ENCODE data around the gene ITM2B. TPM values are rescaled to one million over a fixed set of nuclear protein-coding genes. Genes with fewer than 3 reads are reported as not detected.

Gene ITM2B
- total and polyA plus RNA-seq, 2 experiments from 2014 or later: 139 to 318 TPM

DNA sequence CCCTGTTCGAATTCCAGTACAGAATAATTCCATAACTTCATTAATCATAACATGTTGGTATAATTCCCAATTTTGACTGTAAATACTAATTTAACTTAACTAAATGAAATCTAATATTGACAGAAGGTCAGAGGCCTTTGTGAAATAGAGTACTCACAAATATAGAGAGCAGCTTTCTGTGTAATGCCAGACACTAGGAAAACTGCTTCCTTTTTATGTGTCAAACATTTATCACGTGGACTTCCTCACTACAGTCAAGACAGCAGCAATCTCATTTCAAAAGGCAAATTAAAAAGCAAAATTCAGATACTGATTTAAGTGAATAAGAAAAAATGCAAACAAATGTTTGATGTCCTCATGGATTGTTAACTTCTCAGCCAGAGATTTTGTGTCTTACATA, 13.1 kb downstream of the ITM2B start:
- DNase-seq (ENCODE audit: low spot score) (no peak), ATAC-seq (no peak)
- H3K36me3 Mint-ChIP-seq (ENCODE audit: low read depth): no peaks in the 10 kb centered on the region
- no peak overlapping the region for H2AFZ ChIP-seq
- TF ChIP-seq, protein P1, sequence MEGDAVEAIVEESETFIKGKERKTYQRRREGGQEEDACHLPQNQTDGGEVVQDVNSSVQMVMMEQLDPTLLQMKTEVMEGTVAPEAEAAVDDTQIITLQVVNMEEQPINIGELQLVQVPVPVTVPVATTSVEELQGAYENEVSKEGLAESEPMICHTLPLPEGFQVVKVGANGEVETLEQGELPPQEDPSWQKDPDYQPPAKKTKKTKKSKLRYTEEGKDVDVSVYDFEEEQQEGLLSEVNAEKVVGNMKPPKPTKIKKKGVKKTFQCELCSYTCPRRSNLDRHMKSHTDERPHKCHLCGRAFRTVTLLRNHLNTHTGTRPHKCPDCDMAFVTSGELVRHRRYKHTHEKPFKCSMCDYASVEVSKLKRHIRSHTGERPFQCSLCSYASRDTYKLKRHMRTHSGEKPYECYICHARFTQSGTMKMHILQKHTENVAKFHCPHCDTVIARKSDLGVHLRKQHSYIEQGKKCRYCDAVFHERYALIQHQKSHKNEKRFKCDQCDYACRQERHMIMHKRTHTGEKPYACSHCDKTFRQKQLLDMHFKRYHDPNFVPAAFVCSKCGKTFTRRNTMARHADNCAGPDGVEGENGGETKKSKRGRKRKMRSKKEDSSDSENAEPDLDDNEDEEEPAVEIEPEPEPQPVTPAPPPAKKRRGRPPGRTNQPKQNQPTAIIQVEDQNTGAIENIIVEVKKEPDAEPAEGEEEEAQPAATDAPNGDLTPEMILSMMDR (conservative IDR thresholded peaks at IDR 0.05; ENCODE audit: low read depth in 2 of 2): no peak
- peaks cover 99% of the 10 kb centered on the region for H3K79me2 ChIP-seq (replicated peaks; ENCODE audit: insufficient read depth)
- no peaks in the 10 kb centered on the region for H3K9me2 ChIP-seq (ENCODE audit: insufficient read depth)
- H3K27me3 ChIP-seq (ENCODE audit: insufficient read depth): no peaks in the 10 kb centered on the region
- H4K20me1 ChIP-seq (replicated peaks; ENCODE audit: insufficient read depth): peaks cover 3% of the 10 kb centered on the region
- H3K4me1 ChIP-seq (ENCODE audit: insufficient read depth): no peaks in the 10 kb centered on the region
- H3K27me3 Mint-ChIP-seq (ENCODE audit: insufficient read depth, low read depth, poor library complexity): no peaks in the 10 kb centered on the region
- no peak overlapping the region for H3K27ac ChIP-seq (ENCODE audit: low read depth)
- H3F3A ChIP-seq (replicated peaks; ENCODE audit: low read depth): no peaks in the 10 kb centered on the region
- no peak overlapping the region for H3K4me3 ChIP-seq
- H3K4me2 ChIP-seq: no peak overlapping the region
- H3K9me3 Mint-ChIP-seq: no peaks in the 10 kb centered on the region
- no peaks in the 10 kb centered on the region for H3K4me1 Mint-ChIP-seq
- no peak overlapping the region for H3K4me3 Mint-ChIP-seq
- H3K36me3 ChIP-seq (ENCODE audit: insufficient read depth): no peaks in the 10 kb centered on the region; the same call in 1 of the 2 replicates
- no peak overlapping the region for H3K27ac Mint-ChIP-seq

DNA sequence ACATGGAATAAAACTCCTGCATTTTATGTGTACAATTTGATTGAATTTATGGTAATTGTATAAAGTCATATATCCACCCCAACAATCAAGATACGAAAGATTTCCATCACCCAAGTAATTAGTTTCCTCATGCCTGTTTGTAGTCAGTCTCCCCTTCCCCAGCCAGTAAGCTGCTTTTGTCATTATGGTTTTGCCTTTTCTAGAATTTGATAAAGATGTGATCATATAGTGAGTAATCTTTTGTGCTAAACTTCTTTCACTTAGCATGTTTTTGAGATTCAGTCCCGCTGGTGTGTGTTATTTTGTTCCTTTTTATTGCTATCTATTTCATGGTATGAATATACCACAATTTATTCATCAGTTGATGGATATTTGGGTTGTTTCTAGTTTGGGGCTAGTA, 16.0 kb downstream of the ITM2B start:
- Mint-ChIP-seq H3K4me1 (no peaks in the 10 kb centered on the region), H3K9me3 (no peaks in the 10 kb centered on the region), H3K27me3 (ENCODE audit: insufficient read depth, low read depth, poor library complexity) (no peaks in the 10 kb centered on the region), H3K27ac (no peak overlapping the region), H3K36me3 (ENCODE audit: low read depth) (no peaks in the 10 kb centered on the region), H3K4me3 (no peak overlapping the region)
- no peak overlapping the region for H2AFZ ChIP-seq
- no peaks in the 10 kb centered on the region for H3K27me3 ChIP-seq (ENCODE audit: insufficient read depth)
- ATAC-seq: no peak
- peaks cover 90% of the 10 kb centered on the region for H3K79me2 ChIP-seq (replicated peaks; ENCODE audit: insufficient read depth)
- no peak for DNase-seq (ENCODE audit: low spot score)
- no peaks in the 10 kb centered on the region for H3K4me1 ChIP-seq (ENCODE audit: insufficient read depth)
- H3K36me3 ChIP-seq (ENCODE audit: insufficient read depth): no peaks in the 10 kb centered on the region; the same call in 1 of the 2 replicates
- no peak overlapping the region for H3K27ac ChIP-seq (ENCODE audit: low read depth)
- H4K20me1 ChIP-seq (replicated peaks; ENCODE audit: insufficient read depth): peaks cover 7% of the 10 kb centered on the region
- no peaks in the 10 kb centered on the region for H3K9me2 ChIP-seq (ENCODE audit: insufficient read depth)
- H3K4me3 ChIP-seq: no peak overlapping the region
- H3F3A ChIP-seq (replicated peaks; ENCODE audit: low read depth): no peaks in the 10 kb centered on the region
- no peak overlapping the region for H3K4me2 ChIP-seq
- TF ChIP-seq STAT1 (IDR thresholded peaks at IDR 0.05; ENCODE audit: unreplicated experiment) (no peak), ZNF114 (CRISPR knock-in tag; IDR thresholded peaks at IDR 0.05) (no peak), JUNB (IDR thresholded peaks at IDR 0.05; ENCODE audit: unreplicated experiment) (no peak), POLR2AphosphoS5 (IDR thresholded peaks at IDR 0.05; ENCODE audit: low read depth) (no peak), CREB1 (CRISPR knock-in tag; IDR thresholded peaks at IDR 0.05; ENCODE audit: low read depth) (no peak), EZH2phosphoT487 (IDR thresholded peaks at IDR 0.05; ENCODE audit: unreplicated experiment) (no peak)
- TF ChIP-seq, protein P2, sequence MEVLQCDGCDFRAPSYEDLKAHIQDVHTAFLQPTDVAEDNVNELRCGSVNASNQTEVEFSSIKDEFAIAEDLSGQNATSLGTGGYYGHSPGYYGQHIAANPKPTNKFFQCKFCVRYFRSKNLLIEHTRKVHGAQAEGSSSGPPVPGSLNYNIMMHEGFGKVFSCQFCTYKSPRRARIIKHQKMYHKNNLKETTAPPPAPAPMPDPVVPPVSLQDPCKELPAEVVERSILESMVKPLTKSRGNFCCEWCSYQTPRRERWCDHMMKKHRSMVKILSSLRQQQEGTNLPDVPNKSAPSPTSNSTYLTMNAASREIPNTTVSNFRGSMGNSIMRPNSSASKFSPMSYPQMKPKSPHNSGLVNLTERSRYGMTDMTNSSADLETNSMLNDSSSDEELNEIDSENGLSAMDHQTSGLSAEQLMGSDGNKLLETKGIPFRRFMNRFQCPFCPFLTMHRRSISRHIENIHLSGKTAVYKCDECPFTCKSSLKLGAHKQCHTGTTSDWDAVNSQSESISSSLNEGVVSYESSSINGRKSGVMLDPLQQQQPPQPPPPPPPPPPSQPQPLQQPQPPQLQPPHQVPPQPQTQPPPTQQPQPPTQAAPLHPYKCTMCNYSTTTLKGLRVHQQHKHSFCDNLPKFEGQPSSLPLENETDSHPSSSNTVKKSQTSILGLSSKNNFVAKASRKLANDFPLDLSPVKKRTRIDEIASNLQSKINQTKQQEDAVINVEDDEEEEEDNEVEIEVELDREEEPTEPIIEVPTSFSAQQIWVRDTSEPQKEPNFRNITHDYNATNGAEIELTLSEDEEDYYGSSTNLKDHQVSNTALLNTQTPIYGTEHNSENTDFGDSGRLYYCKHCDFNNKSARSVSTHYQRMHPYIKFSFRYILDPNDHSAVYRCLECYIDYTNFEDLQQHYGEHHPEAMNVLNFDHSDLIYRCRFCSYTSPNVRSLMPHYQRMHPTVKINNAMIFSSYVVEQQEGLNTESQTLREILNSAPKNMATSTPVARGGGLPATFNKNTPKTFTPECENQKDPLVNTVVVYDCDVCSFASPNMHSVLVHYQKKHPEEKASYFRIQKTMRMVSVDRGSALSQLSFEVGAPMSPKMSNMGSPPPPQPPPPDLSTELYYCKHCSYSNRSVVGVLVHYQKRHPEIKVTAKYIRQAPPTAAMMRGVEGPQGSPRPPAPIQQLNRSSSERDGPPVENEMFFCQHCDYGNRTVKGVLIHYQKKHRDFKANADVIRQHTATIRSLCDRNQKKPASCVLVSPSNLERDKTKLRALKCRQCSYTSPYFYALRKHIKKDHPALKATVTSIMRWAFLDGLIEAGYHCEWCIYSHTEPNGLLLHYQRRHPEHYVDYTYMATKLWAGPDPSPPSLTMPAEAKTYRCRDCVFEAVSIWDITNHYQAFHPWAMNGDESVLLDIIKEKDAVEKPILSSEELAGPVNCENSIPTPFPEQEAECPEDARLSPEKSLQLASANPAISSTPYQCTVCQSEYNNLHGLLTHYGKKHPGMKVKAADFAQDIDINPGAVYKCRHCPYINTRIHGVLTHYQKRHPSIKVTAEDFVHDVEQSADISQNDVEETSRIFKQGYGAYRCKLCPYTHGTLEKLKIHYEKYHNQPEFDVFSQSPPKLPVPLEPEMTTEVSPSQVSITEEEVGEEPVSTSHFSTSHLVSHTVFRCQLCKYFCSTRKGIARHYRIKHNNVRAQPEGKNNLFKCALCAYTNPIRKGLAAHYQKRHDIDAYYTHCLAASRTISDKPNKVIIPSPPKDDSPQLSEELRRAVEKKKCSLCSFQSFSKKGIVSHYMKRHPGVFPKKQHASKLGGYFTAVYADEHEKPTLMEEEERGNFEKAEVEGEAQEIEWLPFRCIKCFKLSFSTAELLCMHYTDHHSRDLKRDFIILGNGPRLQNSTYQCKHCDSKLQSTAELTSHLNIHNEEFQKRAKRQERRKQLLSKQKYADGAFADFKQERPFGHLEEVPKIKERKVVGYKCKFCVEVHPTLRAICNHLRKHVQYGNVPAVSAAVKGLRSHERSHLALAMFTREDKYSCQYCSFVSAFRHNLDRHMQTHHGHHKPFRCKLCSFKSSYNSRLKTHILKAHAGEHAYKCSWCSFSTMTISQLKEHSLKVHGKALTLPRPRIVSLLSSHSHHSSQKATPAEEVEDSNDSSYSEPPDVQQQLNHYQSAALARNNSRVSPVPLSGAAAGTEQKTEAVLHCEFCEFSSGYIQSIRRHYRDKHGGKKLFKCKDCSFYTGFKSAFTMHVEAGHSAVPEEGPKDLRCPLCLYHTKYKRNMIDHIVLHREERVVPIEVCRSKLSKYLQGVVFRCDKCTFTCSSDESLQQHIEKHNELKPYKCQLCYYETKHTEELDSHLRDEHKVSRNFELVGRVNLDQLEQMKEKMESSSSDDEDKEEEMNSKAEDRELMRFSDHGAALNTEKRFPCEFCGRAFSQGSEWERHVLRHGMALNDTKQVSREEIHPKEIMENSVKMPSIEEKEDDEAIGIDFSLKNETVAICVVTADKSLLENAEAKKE (CRISPR knock-in tag; IDR thresholded peaks at IDR 0.05): no peak
- TF ChIP-seq, protein P1 (conservative IDR thresholded peaks at IDR 0.05; ENCODE audit: low read depth in 2 of 2): no peak
- TF ChIP-seq, protein P3, sequence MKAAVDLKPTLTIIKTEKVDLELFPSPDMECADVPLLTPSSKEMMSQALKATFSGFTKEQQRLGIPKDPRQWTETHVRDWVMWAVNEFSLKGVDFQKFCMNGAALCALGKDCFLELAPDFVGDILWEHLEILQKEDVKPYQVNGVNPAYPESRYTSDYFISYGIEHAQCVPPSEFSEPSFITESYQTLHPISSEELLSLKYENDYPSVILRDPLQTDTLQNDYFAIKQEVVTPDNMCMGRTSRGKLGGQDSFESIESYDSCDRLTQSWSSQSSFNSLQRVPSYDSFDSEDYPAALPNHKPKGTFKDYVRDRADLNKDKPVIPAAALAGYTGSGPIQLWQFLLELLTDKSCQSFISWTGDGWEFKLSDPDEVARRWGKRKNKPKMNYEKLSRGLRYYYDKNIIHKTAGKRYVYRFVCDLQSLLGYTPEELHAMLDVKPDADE (IDR thresholded peaks at IDR 0.05): no peak

All from GM23338 (cell line).